Thyroid gland (tissue), 4 donors: ENCODE measurements around the gene ZNF81. TPM values are rescaled to one million over a fixed set of nuclear protein-coding genes. Genes with fewer than 3 reads are reported as not detected.

Experiments
- DNase-seq, 2 donors: peaks; one replicate each; pipeline ENCODE4 v3.0.0-alpha.2; 2019
- H3K27ac ChIP-seq, 3 donors: fragments of 200-600 bp; sonication (generic); 1 replicate in 2 of 3; 2 replicates in 1 of 3; pipeline ENCODE4 v1.5.1; 2016 to 2019; ENCODE audit warnings: mild to moderate bottlenecking in 1 of 3, moderate library complexity in 1 of 3
- H3K27me3 ChIP-seq: fragments of 200-600 bp; sonication (generic); one replicate; pipeline ENCODE4 v1.5.1; 2019
- H3K36me3 ChIP-seq, 2 donors: fragments of 200-600 bp; sonication (generic); one replicate each; pipeline ENCODE4 v1.5.1; 2016 to 2019
- H3K4me1 ChIP-seq, 2 donors: fragments of 200-600 bp; sonication (generic); one replicate each; pipeline ENCODE4 v1.5.1; 2017 to 2019
- H3K4me3 ChIP-seq, 3 donors: fragments of 200-600 bp; sonication (generic); replicated peaks in 1 of 3; 1 replicate in 2 of 3; 2 replicates in 1 of 3; pipeline ENCODE4 v1.5.1; 2016; ENCODE audit warnings: mild to moderate bottlenecking in 1 of 3
- H3K9me3 ChIP-seq: fragments of 200-600 bp; sonication (generic); one replicate; pipeline ENCODE4 v1.5.1; 2017
- POLR2A ChIP-seq, 2 donors: fragments of 450-650 bp; IDR thresholded peaks; one replicate each; pipeline ENCODE4 v1.6.1; 2017; ENCODE audit warnings: antibody characterized with exemption in 2 of 2, mild to moderate bottlenecking in 2 of 2, moderate library complexity in 1 of 2
- WGBS, 2 donors: methylation state at CpG; one replicate each; pipeline ENCODE4 v1.1.5; 2017; 5-methylcytosine and 5-hydroxymethylcytosine counted together
- intact Hi-C: fragments of 100-400 bp; cut with DNase I; formaldehyde crosslinking; loops from one replicate; pipeline ENCODE4 v1.15.1; 2023
- total RNA-seq, 4 donors: library from RNA; depleted of rRNA; stranded (reverse); fragments of >200 nt; gene quantifications; one replicate each; pipeline ENCODE4 v1.2.3, GENCODE V29; 2016
- TF ChIP-seq, protein P1 (sequence below), 6 experiments: fragments of 200-600 bp in 3 of 6; fragments of 450-650 bp in 3 of 6; sonication (generic) in 3 of 6; IDR thresholded peaks; one replicate each; pipeline ENCODE4 v1.5.1; 2016 to 2019; ENCODE audit warnings: antibody characterized with exemption in 6 of 6, mild to moderate bottlenecking in 2 of 6, inconsistent platforms in 1 of 6, moderate library complexity in 1 of 6

The ZNF81 gene
- total RNA-seq, 4 donors from 2014 or later: 7.1 to 17.8 (median 12.2) TPM

DNA sequence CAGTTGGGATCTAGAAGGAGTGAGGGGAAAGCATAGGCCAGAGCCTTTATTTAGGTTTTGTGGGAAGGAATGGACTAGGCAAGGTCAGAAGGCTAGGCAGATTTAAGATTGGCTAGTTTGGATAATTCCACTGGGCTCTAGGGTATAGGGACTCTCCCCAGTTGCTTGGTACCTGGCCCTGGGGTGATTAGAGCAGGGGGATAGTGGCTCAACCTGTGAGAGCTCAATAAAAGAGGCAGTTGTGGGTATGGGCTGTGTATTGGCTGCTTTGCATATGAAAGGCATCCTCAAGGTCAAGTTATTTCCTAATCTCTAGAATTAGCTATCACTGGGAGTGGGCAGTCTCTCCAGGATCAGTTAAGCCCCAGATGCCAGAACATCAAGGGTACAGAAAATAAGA lies 61.3 kb downstream of the ZNF81 start:
- Histone ChIP-seq H3K9me3 (no peaks in the 10 kb centered on the region), H3K27ac (no peak overlapping the region), H3K36me3 (no peaks in the 10 kb centered on the region), H3K4me1 (no peaks in the 10 kb centered on the region), H3K4me3 (no peak overlapping the region), H3K27me3 (no peaks in the 10 kb centered on the region)
- intact Hi-C loops: no loop called here
- DNase-seq: no peak
- no peak for TF ChIP-seq POLR2A (IDR thresholded peaks at IDR 0.05)
- TF ChIP-seq, protein P1, sequence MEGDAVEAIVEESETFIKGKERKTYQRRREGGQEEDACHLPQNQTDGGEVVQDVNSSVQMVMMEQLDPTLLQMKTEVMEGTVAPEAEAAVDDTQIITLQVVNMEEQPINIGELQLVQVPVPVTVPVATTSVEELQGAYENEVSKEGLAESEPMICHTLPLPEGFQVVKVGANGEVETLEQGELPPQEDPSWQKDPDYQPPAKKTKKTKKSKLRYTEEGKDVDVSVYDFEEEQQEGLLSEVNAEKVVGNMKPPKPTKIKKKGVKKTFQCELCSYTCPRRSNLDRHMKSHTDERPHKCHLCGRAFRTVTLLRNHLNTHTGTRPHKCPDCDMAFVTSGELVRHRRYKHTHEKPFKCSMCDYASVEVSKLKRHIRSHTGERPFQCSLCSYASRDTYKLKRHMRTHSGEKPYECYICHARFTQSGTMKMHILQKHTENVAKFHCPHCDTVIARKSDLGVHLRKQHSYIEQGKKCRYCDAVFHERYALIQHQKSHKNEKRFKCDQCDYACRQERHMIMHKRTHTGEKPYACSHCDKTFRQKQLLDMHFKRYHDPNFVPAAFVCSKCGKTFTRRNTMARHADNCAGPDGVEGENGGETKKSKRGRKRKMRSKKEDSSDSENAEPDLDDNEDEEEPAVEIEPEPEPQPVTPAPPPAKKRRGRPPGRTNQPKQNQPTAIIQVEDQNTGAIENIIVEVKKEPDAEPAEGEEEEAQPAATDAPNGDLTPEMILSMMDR (IDR thresholded peaks at IDR 0.05): no peak

DNA sequence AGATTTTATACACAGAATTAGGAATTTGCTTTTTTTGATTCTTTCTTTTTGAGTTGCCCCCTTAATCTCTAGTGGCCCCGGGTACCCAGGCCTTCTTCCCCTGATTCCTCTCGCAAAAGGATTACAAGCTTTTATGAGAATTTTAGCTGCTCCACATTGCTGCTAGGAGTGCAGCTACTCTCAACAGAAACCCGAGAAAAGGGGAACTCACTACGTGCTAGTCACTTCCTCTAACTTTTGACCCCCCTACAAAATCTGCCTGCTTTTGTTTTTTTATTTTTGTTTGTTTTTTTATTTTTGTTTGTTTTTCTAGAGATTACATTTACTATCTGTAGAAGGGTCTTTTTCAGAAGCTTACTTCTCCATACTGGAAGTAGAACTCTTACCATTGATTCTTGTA lies 64.1 kb downstream of the ZNF81 start:
- Histone ChIP-seq H3K4me3 (no peak overlapping the region), H3K27me3 (no peaks in the 10 kb centered on the region), H3K9me3 (no peaks in the 10 kb centered on the region), H3K27ac (no peak overlapping the region), H3K4me1 (no peaks in the 10 kb centered on the region), H3K36me3 (no peaks in the 10 kb centered on the region)
- WGBS, 2 donors: 68 to 82% methylated on average over 4 of the region's 4 CpGs
- no peak for DNase-seq
- intact Hi-C loops: no loop called here
- no peak for TF ChIP-seq POLR2A (IDR thresholded peaks at IDR 0.05)
- TF ChIP-seq, protein P1 (IDR thresholded peaks at IDR 0.05): no peak

DNA sequence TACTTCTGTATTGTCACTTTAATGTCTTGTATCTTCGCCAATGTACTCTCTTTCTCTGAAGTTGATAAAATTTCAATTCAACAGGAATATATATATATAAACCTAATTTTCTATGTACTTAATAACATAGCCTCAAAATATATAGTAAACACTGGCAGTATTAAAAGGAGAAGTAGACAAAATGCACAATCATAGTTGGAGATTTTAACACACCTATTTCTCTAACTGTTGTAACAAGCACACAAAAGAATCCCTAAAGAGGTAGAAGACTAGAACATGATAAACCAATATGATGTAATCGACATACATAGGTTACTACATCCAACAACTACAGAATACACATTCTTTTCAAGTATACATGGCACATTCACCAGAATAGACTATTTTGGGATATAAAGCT lies 65.5 kb downstream of the ZNF81 start:
- H3K36me3 ChIP-seq: no peaks in the 10 kb centered on the region
- no peak overlapping the region for H3K27ac ChIP-seq
- no peak for DNase-seq
- no peak overlapping the region for H3K4me3 ChIP-seq
- no peaks in the 10 kb centered on the region for H3K27me3 ChIP-seq
- 96 to 100% methylated on average over 2 of the region's 2 CpGs for WGBS, 2 donors
- intact Hi-C loops: no loop called here
- H3K9me3 ChIP-seq: no peaks in the 10 kb centered on the region
- TF ChIP-seq, protein P1 (IDR thresholded peaks at IDR 0.05): no peak
- no peak for TF ChIP-seq POLR2A (IDR thresholded peaks at IDR 0.05)
- no peaks in the 10 kb centered on the region for H3K4me1 ChIP-seq

DNA sequence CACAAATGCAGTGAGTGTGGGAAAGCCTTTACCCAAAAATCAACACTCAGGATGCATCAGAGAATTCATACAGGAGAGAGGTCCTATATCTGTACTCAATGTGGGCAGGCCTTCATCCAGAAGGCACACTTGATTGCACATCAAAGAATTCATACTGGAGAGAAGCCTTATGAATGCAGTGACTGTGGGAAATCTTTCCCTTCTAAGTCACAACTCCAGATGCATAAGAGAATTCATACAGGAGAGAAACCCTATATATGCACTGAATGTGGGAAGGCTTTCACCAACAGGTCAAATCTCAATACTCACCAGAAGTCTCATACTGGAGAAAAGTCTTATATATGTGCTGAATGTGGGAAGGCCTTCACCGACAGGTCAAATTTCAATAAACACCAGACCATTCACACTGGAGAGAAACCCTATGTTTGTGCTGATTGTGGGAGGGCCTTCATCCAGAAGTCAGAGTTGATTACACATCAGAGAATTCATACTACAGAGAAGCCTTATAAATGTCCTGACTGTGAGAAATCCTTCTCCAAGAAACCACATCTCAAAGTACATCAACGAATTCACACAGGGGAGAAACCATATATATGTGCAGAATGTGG lies 79.3 kb downstream of the ZNF81 start:
- 100% methylated on average over 2 of the region's 2 CpGs for WGBS, 2 donors
- no peak for TF ChIP-seq POLR2A (IDR thresholded peaks at IDR 0.05)
- TF ChIP-seq, protein P1 (IDR thresholded peaks at IDR 0.05): no peak
- Histone ChIP-seq H3K4me1 (no peaks in the 10 kb centered on the region), H3K9me3 (no peaks in the 10 kb centered on the region), H3K27ac (no peak overlapping the region), H3K4me3 (no peak overlapping the region), H3K36me3 (peaks cover 0 to 4% of the 10 kb centered on the region in 2 donors), H3K27me3 (no peaks in the 10 kb centered on the region)
- DNase-seq: no peak
- intact Hi-C loops: no loop called here

DNA sequence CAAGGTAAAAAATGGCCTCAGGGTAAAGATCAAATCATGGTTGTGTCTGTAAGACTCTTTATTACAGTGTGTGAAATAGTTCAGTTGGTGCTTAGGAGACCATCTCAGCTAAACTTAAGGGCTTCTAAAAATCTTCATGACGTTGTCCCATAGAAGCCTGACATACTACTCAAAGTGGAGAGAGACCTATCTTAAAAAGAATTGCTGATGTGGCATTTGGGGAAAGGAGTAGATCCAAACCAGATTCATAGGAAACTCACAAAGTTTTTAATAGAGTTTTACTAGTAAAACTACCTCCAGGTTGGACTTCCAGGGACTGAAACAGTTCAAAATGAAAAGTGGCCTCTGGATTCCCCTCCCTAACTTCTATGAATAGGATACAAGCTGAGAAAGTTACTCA lies 81.6 kb downstream of the ZNF81 start:
- 95 to 100% methylated on average over 1 of the region's 1 CpG for WGBS, 2 donors
- no peak overlapping the region for H3K4me3 ChIP-seq
- H3K36me3 ChIP-seq: peaks cover 0 to 4% of the 10 kb centered on the region in 2 donors
- no peak for DNase-seq
- no peaks in the 10 kb centered on the region for H3K9me3 ChIP-seq
- no peak overlapping the region for H3K27ac ChIP-seq
- no peaks in the 10 kb centered on the region for H3K27me3 ChIP-seq
- TF ChIP-seq, protein P1 (IDR thresholded peaks at IDR 0.05): no peak
- TF ChIP-seq POLR2A (IDR thresholded peaks at IDR 0.05): no peak
- intact Hi-C loops: no loop called here
- no peaks in the 10 kb centered on the region for H3K4me1 ChIP-seq
